Ovary (tissue), 9 donors: Measurements from ENCODE around the gene SLC4A1AP. TPM values are rescaled to one million over a fixed set of nuclear protein-coding genes. Genes with fewer than 3 reads are reported as not detected.

Experiments used
- DNase-seq, 5 donors: peaks; one replicate each; pipeline ENCODE4 v3.0.0-alpha.2; 2019 to 2020
- H3K27ac ChIP-seq, 2 donors: fragments of 200-600 bp; one replicate each; pipeline versions ENCODE4 v1.5.1 to v1.8.0; 2019 to 2022
- H3K27me3 ChIP-seq: fragments of 200-600 bp; one replicate; pipeline ENCODE4 v1.8.0; 2022
- H3K36me3 ChIP-seq: fragments of 200-600 bp; sonication (generic); one replicate; pipeline ENCODE4 v1.5.1; 2019
- H3K4me1 ChIP-seq: one replicate; pipeline ENCODE4 v1.8.1; 2013; ENCODE audit warnings: mild to moderate bottlenecking, moderate library complexity; ENCODE audit not compliant: insufficient read depth
- H3K4me3 ChIP-seq: fragments of 200-600 bp; sonication (generic); one replicate; pipeline ENCODE4 v1.5.1; 2017
- H3K9me3 ChIP-seq, 2 donors: fragments of 200-600 bp in 1 of 2; sonication (generic) in 1 of 2; one replicate each; pipeline versions ENCODE4 v1.5.1 to v1.8.1; 2013 to 2019; ENCODE audit warnings: mild to moderate bottlenecking in 1 of 2, moderate library complexity in 1 of 2
- CTCF ChIP-seq, 3 donors: fragments of 450-650 bp in 2 of 3; fragments of 200-600 bp in 1 of 3; IDR thresholded peaks; one replicate each; pipeline versions ENCODE4 v1.5.1 to v1.8.0; 2016 to 2022; ENCODE audit warnings: antibody characterized with exemption in 3 of 3, mild to moderate bottlenecking in 1 of 3
- EP300 ChIP-seq: sonication (generic); formaldehyde crosslinking; IDR thresholded peaks from one replicate; pipeline ENCODE4 v1.6.1; 2017; ENCODE audit warnings: antibody characterized with exemption
- POLR2A ChIP-seq: fragments of 450-650 bp; IDR thresholded peaks from one replicate; pipeline ENCODE4 v1.6.1; 2017; ENCODE audit warnings: antibody characterized with exemption, mild to moderate bottlenecking, moderate library complexity
- WGBS, 3 donors: extraction: QIAGEN DNeasy Blood & Tissue Kit in 1 of 3; methylation state at CpG; one replicate each; pipeline versions ENCODE4 v1.1.5 to v1.1.7; 2013 to 2017; 5-methylcytosine and 5-hydroxymethylcytosine counted together
- intact Hi-C, 4 donors: fragments of 100-400 bp; cut with DNase I; formaldehyde crosslinking; loops; one replicate each; pipeline versions ENCODE4 v1.11.0 to v1.15.1; 2022 to 2023
- polyA plus RNA-seq, 2 donors: library from polyadenylated mRNA; stranded (reverse); fragments of 200-250 nt in 1 of 2; fragments of 350-450 nt in 1 of 2; fragmentation: Illumina TruSeq in 1 of 2; extraction: RNeasy Lipid Tissue Mini Kit (QIAGEN cat#74804) in 1 of 2; gene quantifications; one replicate each; pipeline ENCODE4 v1.2.3, GENCODE V29; 2013 to 2014
- total RNA-seq, 7 donors: library from RNA; depleted of rRNA in 2 of 7; stranded (reverse); fragments of >200 nt in 2 of 7; fragmentation: NEBNext Ultra II Directional in 3 of 7; extraction: Animal tissue kit (Norgen Biotek cat#: 25700) in 3 of 7; gene quantifications; one replicate each; pipeline versions ENCODE4 v1.1.0 to v1.2.4, GENCODE V29; 2016 to 2023
- donor health status: DM: no; HTN: no; CAD: no; lungs with moderate emphysema.
- donor health status: DM: no; HTN: no; CAD: no.
- donor health status: Bipolar disorder and iron deficiency.
- donor health status: DM: yes; HTN: yes; CAD: no.
- donor health status: DM: no; HTN: no; CAD: no.
- donor health status: DM: yes; HTN: yes; CAD: no.

The SLC4A1AP gene
- total and polyA plus RNA-seq, 9 donors = 14.6 to 22.0 (median 16.2) TPM

- Histone ChIP-seq H3K9me3 (no peaks in the 10 kb centered on the region), H3K4me1 (no peaks in the 10 kb centered on the region), H3K36me3 (no peaks in the 10 kb centered on the region), H3K4me3 (no peak overlapping the region), H3K27me3 (no peaks in the 10 kb centered on the region), H3K27ac (no peak overlapping the region)
- DNase-seq = no peak
- TF ChIP-seq POLR2A (no peak), CTCF (IDR thresholded peaks at IDR 0.05) (no peak), EP300 (no peak)
- intact Hi-C loops = loop anchor here in 1 of 4 donors (5.0 kb wide), 1 partner anchor 1225 kb away; no protein-coding TSS in a partner anchor
Observed at GRCh38 chr2:27647289-27647688, 16.4 kb upstream of the SLC4A1AP start.

GRCh38 chr2:27647737-27648136 lies 16.0 kb upstream of the SLC4A1AP start:
- no peak for DNase-seq
- H3K4me3 ChIP-seq = no peak overlapping the region
- H3K9me3 ChIP-seq = no peaks in the 10 kb centered on the region
- no peak overlapping the region for H3K27ac ChIP-seq
- no peaks in the 10 kb centered on the region for H3K36me3 ChIP-seq
- 81 to 91% (median 83%) methylated on average over 4 of the region's 4 CpGs for WGBS, 3 donors
- TF ChIP-seq CTCF (IDR thresholded peaks at IDR 0.05) (no peak), POLR2A (no peak), EP300 (no peak)
- no peaks in the 10 kb centered on the region for H3K27me3 ChIP-seq
- intact Hi-C loops = loop anchor here in 1 of 4 donors (5.0 kb wide), 1 partner anchor 1225 kb away; no protein-coding TSS in a partner anchor
- no peaks in the 10 kb centered on the region for H3K4me1 ChIP-seq

GRCh38 chr2:27651056-27651455 lies 12.6 kb upstream of the SLC4A1AP start:
- Histone ChIP-seq H3K36me3 (no peaks in the 10 kb centered on the region), H3K4me1 (no peaks in the 10 kb centered on the region), H3K27ac (no peak overlapping the region), H3K9me3 (no peaks in the 10 kb centered on the region), H3K27me3 (no peaks in the 10 kb centered on the region), H3K4me3 (no peak overlapping the region)
- TF ChIP-seq EP300 = no peak
- TF ChIP-seq CTCF (IDR thresholded peaks at IDR 0.05) = no peak
- TF ChIP-seq POLR2A = no peak
- no peak for DNase-seq
- 66 to 73% (median 71%) methylated on average over 4 of the region's 4 CpGs for WGBS, 3 donors
- intact Hi-C loops = no loop called here

GRCh38 chr2:27652341-27652740 lies 11.3 kb upstream of the SLC4A1AP start:
- TF ChIP-seq EP300 = no peak
- no peak for TF ChIP-seq CTCF (IDR thresholded peaks at IDR 0.05)
- no peak for TF ChIP-seq POLR2A
- no peaks in the 10 kb centered on the region for H3K36me3 ChIP-seq
- H3K4me3 ChIP-seq = no peak overlapping the region
- no peak for DNase-seq
- H3K4me1 ChIP-seq = no peaks in the 10 kb centered on the region
- intact Hi-C loops = no loop called here
- H3K27me3 ChIP-seq = no peaks in the 10 kb centered on the region
- H3K9me3 ChIP-seq = no peaks in the 10 kb centered on the region
- H3K27ac ChIP-seq = no peak overlapping the region

GRCh38 chr2:27652790-27653189 lies 10.9 kb upstream of the SLC4A1AP start:
- Histone ChIP-seq H3K27me3 (no peaks in the 10 kb centered on the region), H3K4me3 (no peak overlapping the region), H3K9me3 (no peaks in the 10 kb centered on the region), H3K27ac (no peak overlapping the region), H3K36me3 (no peaks in the 10 kb centered on the region), H3K4me1 (no peaks in the 10 kb centered on the region)
- no peak for TF ChIP-seq POLR2A
- no peak for TF ChIP-seq EP300
- TF ChIP-seq CTCF (IDR thresholded peaks at IDR 0.05) = no peak
- no peak for DNase-seq
- intact Hi-C loops = no loop called here
- 77 to 88% (median 79%) methylated on average over 1 of the region's 1 CpG for WGBS, 3 donors
